ENCODE results near the gene DNAJB6.

GRCh38 chr7:157434701-157435100 lies 97.9 kb downstream of the DNAJB6 start:
- TF ChIP-seq POLR2A (IDR thresholded peaks at IDR 0.05), result no peak
- no peak for TF ChIP-seq CTCF (IDR thresholded peaks at IDR 0.05)
- TF ChIP-seq EP300 (IDR thresholded peaks at IDR 0.05), result no peak
